T-helper 17 cell (primary cell): ENCODE measurements around the gene ZNF584. TPM values are rescaled to one million over a fixed set of nuclear protein-coding genes. Genes with fewer than 3 reads are reported as not detected.

ENCODE experiments used
- ATAC-seq: fragments of 150-1000 bp; cut with Tn5 transposase; 2 replicates; pipeline ENCODE4 v1.10.0; 2021; ENCODE audit warnings: mild to moderate bottlenecking, moderate library complexity
- DNase-seq, 3 donors: peaks; one replicate each; pipeline versions ENCODE4 v3.0.0 to v3.0.0-alpha.2; 2020 to 2021
- H3K9me3 ChIP-seq: one replicate; pipeline ENCODE4 v1.7.0; 2013; ENCODE audit warnings: low read length, mild to moderate bottlenecking; ENCODE audit not compliant: control insufficient read depth, poor library complexity, severe bottlenecking
- H3K27ac Mint-ChIP-seq: one replicate; pipeline ENCODE4 v1.8.0; 2022; ENCODE audit warnings: mild to moderate bottlenecking, moderate library complexity, mixed read lengths
- H3K27me3 Mint-ChIP-seq: one replicate; pipeline ENCODE4 v1.8.0; 2022; ENCODE audit warnings: mixed read lengths
- H3K36me3 Mint-ChIP-seq: one replicate; pipeline ENCODE4 v1.8.0; 2022; ENCODE audit warnings: low read depth, mixed read lengths
- H3K4me1 Mint-ChIP-seq: one replicate; pipeline ENCODE4 v1.8.0; 2022; ENCODE audit warnings: mild to moderate bottlenecking, mixed read lengths
- H3K4me3 Mint-ChIP-seq: one replicate; pipeline ENCODE4 v1.8.0; 2022; ENCODE audit warnings: mild to moderate bottlenecking, moderate library complexity, mixed read lengths
- total RNA-seq, 4 donors: library from RNA in 2 of 4; stranded (reverse) in 2 of 4; gene quantifications; one replicate each; pipeline ENCODE4 v1.2.3 and lab custom pipeline; 2022 to 2026

Gene ZNF584
- total RNA-seq, 2 donors from 2014 or later = 3.0 to 5.4 TPM

DNA sequence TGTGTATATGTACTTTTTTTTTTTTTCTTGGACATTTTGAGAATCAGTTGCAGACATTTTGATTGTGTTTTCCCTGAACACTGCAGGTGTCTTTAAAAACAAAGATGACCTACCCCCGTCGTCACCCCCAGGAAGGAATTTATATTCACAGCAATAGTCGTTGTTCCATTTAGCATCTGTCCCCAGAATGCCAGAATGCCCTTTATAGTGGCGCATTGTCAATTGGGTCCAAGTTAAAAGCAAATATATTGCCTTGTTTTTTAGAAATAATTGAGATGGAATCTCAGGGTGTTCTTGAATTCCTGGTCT, 14.8 kb upstream of the ZNF584 start:
- ATAC-seq (no peak), DNase-seq (no peak)
- Mint-ChIP-seq H3K4me3 (no peak overlapping the region), H3K4me1 (peaks cover 7% of the 10 kb centered on the region), H3K27me3 (peaks cover 8% of the 10 kb centered on the region), H3K27ac (no peak overlapping the region), H3K36me3 (peaks cover 14% of the 10 kb centered on the region)
- H3K9me3 ChIP-seq = no peaks in the 10 kb centered on the region

DNA sequence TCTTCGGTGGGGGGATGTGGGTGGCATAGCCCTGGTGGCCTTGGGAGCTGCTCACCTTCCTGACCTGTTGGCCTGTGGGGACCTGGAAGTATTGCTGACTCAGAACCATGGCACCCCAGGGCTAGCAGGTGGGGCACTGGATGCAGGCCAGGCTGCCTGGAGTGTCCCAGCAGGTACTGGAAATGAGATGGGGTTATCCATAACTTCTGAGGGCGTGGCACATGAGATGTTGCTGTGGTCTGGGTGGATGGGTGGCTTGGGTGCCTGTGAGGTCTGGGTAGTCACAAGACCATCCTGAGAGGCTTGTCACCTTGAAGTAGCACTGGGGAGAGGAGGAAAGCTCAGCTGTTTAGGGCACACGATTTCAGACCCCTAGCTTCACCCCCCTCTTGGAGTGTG, 13.6 kb upstream of the ZNF584 start:
- DNase-seq = no peak
- H3K27ac Mint-ChIP-seq = no peak overlapping the region
- ATAC-seq = peak; percentile 7
- H3K4me3 Mint-ChIP-seq = no peak overlapping the region
- H3K36me3 Mint-ChIP-seq = peaks cover 14% of the 10 kb centered on the region
- H3K27me3 Mint-ChIP-seq = peaks cover 8% of the 10 kb centered on the region
- H3K9me3 ChIP-seq = no peaks in the 10 kb centered on the region
- H3K4me1 Mint-ChIP-seq = peaks cover 11% of the 10 kb centered on the region

DNA sequence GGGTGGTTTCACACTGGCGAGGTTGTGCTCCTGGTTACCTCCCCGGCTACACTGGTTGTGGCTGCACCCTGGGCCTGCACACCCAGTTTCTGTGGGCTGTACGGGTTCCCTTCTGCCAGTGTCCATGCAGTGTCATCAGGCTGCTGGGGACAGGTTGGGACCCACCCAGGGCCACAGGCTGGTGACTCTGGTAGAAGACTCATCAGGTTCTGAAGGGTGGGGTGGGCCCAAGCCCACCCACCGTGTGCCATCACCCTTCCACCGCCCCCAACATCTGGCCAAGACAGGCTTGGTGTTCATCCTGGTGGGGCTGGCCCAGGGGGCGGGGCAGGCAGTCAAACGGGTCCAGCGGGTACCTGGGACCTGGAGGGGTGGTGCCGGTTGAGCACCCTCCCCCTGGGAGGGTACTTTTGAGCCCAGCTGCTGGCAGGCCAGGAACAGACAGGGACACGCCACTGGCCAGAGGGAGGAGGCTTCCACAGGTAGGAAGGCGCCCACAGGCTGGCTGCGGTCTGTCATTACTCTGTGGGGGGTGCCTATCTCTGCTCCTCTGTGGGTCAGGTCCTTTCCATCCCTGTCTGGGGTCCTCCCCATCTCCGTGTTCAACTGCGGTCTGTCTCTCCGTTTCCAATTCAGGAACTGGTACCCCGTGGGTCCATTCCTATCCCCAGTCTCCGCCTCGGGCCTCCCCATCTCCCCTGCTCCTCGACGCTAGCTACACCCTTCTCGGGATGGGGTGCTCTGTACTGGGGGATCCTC, 13.1 kb upstream of the ZNF584 start, which contains the start of gene RNF225:
TSS of gene RNF225 (plus strand) at position 437 of the 759 bp plus-strand sequence. CDS start 434 bp downstream, outside the sequence.
- no peak for DNase-seq
- peaks cover 12% of the 10 kb centered on the region for H3K4me1 Mint-ChIP-seq
- no peaks in the 10 kb centered on the region for H3K9me3 ChIP-seq
- peak within 1 kb of the TSS; percentile 21 for H3K4me3 Mint-ChIP-seq
- no peak within 1 kb of the TSS for H3K27ac Mint-ChIP-seq
- H3K36me3 Mint-ChIP-seq = peaks cover 14% of the 10 kb centered on the region
- ATAC-seq = peak; percentile 17
- H3K27me3 Mint-ChIP-seq = peaks cover 8% of the 10 kb centered on the region

GRCh38 chr19:58395979-58396627, 12.3 kb upstream of the ZNF584 start:
- no peaks in the 10 kb centered on the region for H3K9me3 ChIP-seq
- ATAC-seq (no peak), DNase-seq (no peak)
- Mint-ChIP-seq H3K36me3 (peaks cover 12% of the 10 kb centered on the region), H3K27me3 (peaks cover 8% of the 10 kb centered on the region), H3K27ac (no peak overlapping the region), H3K4me3 (peak overlapping the region; percentile 21), H3K4me1 (peaks cover 12% of the 10 kb centered on the region)

GRCh38 chr19:58396691-58397532, 11.5 kb upstream of the ZNF584 start:
- H3K4me3 Mint-ChIP-seq = no peak overlapping the region
- no peak overlapping the region for H3K27ac Mint-ChIP-seq
- DNase-seq (no peak), ATAC-seq (no peak)
- peaks cover 12% of the 10 kb centered on the region for H3K36me3 Mint-ChIP-seq
- no peaks in the 10 kb centered on the region for H3K9me3 ChIP-seq
- H3K27me3 Mint-ChIP-seq = peaks cover 8% of the 10 kb centered on the region
- peaks cover 16% of the 10 kb centered on the region for H3K4me1 Mint-ChIP-seq

- H3K27ac Mint-ChIP-seq = no peak overlapping the region
- H3K9me3 ChIP-seq = no peaks in the 10 kb centered on the region
- H3K27me3 Mint-ChIP-seq = peaks cover 8% of the 10 kb centered on the region
- no peak for DNase-seq
- H3K4me1 Mint-ChIP-seq = peaks cover 16% of the 10 kb centered on the region
- peaks cover 12% of the 10 kb centered on the region for H3K36me3 Mint-ChIP-seq
- no peak overlapping the region for H3K4me3 Mint-ChIP-seq
- ATAC-seq = no peak
These were observed 10.9 kb upstream of the ZNF584 start for GRCh38 chr19:58397533-58398037.

DNA sequence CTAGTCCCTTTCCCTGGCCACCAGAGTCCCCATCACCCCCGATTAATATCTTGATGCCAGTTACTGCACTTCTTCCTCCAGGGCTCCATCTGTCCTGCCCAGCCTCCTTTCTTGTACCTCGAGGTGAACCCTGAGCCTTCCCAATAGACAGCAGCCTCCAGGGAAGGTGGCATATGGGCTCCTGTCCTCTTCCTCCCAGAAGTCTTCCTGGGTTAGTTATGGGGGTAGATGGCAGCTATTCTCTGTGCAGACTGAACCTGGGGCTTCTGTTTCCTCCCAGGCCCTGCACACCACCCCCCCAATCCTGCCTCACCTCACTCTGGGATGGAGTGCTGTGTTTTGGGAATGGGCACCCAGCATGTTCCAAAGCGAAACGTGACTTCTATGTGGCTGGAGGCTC, 10.4 kb upstream of the ZNF584 start:
- no peaks in the 10 kb centered on the region for H3K9me3 ChIP-seq
- DNase-seq (no peak), ATAC-seq (no peak)
- no peak overlapping the region for H3K27ac Mint-ChIP-seq
- H3K36me3 Mint-ChIP-seq = peaks cover 12% of the 10 kb centered on the region
- H3K27me3 Mint-ChIP-seq = peaks cover 8% of the 10 kb centered on the region
- peaks cover 16% of the 10 kb centered on the region for H3K4me1 Mint-ChIP-seq
- no peak overlapping the region for H3K4me3 Mint-ChIP-seq

GRCh38 chr19:58398545-58398944, 9.9 kb upstream of the ZNF584 start:
- H3K4me3 Mint-ChIP-seq = no peak overlapping the region
- DNase-seq (no peak), ATAC-seq (no peak)
- H3K27me3 Mint-ChIP-seq = peaks cover 8% of the 10 kb centered on the region
- peaks cover 15% of the 10 kb centered on the region for H3K4me1 Mint-ChIP-seq
- H3K9me3 ChIP-seq = no peaks in the 10 kb centered on the region
- no peak overlapping the region for H3K27ac Mint-ChIP-seq
- peaks cover 12% of the 10 kb centered on the region for H3K36me3 Mint-ChIP-seq

GRCh38 chr19:58399903-58400302, 8.5 kb upstream of the ZNF584 start:
- Mint-ChIP-seq H3K36me3 (peaks cover under 1% of the 10 kb centered on the region), H3K27ac (no peak overlapping the region), H3K27me3 (peaks cover 8% of the 10 kb centered on the region), H3K4me1 (peaks cover 13% of the 10 kb centered on the region), H3K4me3 (peak overlapping the region; percentile 90)
- ATAC-seq (no peak), DNase-seq (no peak)
- no peaks in the 10 kb centered on the region for H3K9me3 ChIP-seq

DNA sequence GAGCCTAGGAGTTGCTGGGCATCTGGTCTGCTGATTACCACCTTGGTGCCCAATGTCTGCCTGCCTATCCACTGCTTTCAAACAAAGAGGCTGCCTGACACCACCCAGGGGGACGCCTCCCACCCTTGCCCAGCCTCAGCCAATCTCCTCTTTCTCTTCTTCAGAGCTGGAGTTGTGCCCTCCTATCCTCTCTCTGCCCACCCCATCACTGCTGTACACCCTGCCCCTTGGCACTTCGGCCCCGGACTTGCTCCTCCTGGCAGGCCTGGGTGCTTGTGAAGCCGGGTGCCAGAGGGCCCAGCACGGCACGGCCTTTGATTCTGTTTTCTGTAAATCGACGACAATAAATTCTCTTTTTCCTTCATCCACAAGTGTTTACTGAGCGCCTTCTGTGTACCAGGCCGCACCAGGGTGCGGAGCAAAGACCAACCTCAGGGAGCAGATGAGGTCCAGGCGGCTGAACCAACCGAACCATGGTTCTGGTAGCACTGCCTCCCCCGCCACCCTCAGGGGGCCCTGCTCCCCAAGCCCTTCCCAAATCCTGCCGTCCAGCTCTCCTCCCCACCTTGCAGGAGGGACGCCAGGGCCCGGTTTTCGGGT, 8.0 kb upstream of the ZNF584 start:
- peak overlapping the region; percentile 90 for H3K27ac Mint-ChIP-seq
- H3K36me3 Mint-ChIP-seq = no peaks in the 10 kb centered on the region
- H3K27me3 Mint-ChIP-seq = peaks cover 8% of the 10 kb centered on the region
- H3K4me1 Mint-ChIP-seq = peaks cover 13% of the 10 kb centered on the region
- no peak for ATAC-seq
- DNase-seq = no peak
- no peaks in the 10 kb centered on the region for H3K9me3 ChIP-seq
- H3K4me3 Mint-ChIP-seq = peak overlapping the region; percentile 90

- H3K27me3 Mint-ChIP-seq = peaks cover 8% of the 10 kb centered on the region
- peak overlapping the region; percentile 90 for H3K27ac Mint-ChIP-seq
- DNase-seq = peak; percentile 96 to 99 (median 98)
- H3K36me3 Mint-ChIP-seq = no peaks in the 10 kb centered on the region
- peaks cover 13% of the 10 kb centered on the region for H3K4me1 Mint-ChIP-seq
- peak overlapping the region; percentile 90 for H3K4me3 Mint-ChIP-seq
- no peaks in the 10 kb centered on the region for H3K9me3 ChIP-seq
- peak; percentile 97 for ATAC-seq
These were observed 7.3 kb upstream of the ZNF584 start for GRCh38 chr19:58400916-58401839.

DNA sequence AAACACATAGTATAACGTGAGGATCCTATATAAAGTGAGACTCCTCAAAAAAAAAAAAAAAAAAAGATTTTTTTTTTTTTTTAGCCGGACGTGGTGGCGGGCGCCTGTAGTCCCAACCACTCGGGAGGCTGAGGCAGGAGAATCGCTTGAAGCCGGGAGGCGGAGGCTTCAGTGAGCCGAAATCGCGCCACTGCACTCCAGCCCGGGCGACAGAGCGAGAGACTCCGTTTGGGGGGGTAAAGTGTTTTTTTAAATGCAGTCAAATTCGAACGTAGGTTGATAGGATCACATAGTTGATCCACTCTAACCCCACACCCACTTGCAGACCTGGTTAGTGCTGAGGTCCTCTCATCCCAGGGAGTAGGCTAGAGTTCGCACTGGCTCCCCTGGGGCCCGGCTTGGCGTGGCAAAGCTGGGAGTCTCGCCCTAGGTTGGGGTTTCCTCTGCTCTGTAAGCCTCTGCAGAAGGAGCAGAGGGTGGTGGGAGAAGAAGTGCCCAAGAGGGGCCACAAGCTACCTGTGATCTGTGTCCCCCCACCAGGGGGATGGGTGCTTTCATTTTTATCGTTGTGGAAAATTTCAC, 6.5 kb upstream of the ZNF584 start:
- peak overlapping the region; percentile 90 for H3K27ac Mint-ChIP-seq
- H3K36me3 Mint-ChIP-seq = no peaks in the 10 kb centered on the region
- ATAC-seq (no peak), DNase-seq (no peak)
- H3K4me3 Mint-ChIP-seq = peak overlapping the region; percentile 9
- H3K4me1 Mint-ChIP-seq = peaks cover 19% of the 10 kb centered on the region
- no peaks in the 10 kb centered on the region for H3K9me3 ChIP-seq
- H3K27me3 Mint-ChIP-seq = peaks cover 6% of the 10 kb centered on the region
